Glomerular visceral epithelial cell (primary cell): ENCODE data around the gene ATP8A1.

Experiments
- DNase-seq: peaks from one replicate; pipeline ENCODE4 v3.0.0-alpha.2; 2016; ENCODE audit errors: extremely low spot score

ATP8A1 gene

GRCh38 chr4:42626629-42627146, 30.2 kb downstream of the ATP8A1 start:
- no peak for DNase-seq

- no peak for DNase-seq
Observed at GRCh38 chr4:42625329-42625728, 31.6 kb downstream of the ATP8A1 start.

DNA sequence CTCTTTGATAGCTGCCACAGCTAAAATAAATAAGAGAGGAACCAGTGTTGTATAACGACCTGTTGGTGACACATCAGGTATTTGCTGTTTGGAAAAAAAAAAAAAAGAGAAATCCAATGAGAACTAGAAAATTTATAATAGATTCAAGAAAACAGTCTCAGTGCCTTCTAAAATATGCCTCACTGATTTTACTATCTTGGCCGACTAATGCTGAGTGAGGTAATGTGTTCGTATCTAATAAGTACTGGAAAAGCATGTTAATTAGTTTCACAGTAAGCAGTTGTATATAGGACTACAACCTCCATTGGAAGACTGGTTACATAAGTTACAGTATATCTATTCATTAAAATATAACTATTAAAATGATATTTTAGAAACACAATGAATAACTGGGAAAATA, 32.4 kb downstream of the ATP8A1 start:
- no peak for DNase-seq

- DNase-seq: no peak
Observed at GRCh38 chr4:42618023-42618422, 38.9 kb downstream of the ATP8A1 start.

- no peak for DNase-seq
Observed at GRCh38 chr4:42617030-42617429, 39.9 kb downstream of the ATP8A1 start.

- no peak for DNase-seq
Observed at GRCh38 chr4:42616572-42616971, 40.3 kb downstream of the ATP8A1 start.

DNA sequence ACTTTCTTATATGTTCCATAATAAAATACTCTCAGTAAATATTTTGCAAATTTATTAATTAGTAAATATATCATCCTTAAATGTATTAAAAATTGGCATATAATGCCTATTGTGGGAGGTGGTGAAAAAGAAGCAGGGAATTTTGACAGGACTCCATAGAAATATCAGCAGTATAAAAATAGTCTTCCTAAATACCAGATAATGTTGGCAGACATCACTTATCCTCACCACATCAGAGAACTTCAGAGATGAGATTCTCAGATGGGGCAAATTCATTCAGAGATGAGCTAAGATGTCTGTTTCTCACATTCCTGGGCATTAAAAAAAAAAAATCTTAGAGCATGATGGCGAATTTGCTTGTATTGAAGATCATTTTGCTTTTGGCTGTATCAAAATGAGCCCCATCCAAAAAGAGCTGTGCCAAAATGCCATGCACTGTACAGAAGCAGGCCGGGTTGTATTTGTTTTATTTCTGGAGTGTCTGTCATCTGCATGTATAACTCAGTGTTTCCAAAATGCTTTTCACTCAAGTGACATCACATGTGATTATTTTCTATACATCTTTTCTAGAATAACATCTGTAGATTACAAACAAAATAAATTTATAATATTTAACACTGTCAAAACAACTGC, 41.7 kb downstream of the ATP8A1 start:
- no peak for DNase-seq

- DNase-seq: no peak
Observed at GRCh38 chr4:42612898-42613297, 44.0 kb downstream of the ATP8A1 start.

DNA sequence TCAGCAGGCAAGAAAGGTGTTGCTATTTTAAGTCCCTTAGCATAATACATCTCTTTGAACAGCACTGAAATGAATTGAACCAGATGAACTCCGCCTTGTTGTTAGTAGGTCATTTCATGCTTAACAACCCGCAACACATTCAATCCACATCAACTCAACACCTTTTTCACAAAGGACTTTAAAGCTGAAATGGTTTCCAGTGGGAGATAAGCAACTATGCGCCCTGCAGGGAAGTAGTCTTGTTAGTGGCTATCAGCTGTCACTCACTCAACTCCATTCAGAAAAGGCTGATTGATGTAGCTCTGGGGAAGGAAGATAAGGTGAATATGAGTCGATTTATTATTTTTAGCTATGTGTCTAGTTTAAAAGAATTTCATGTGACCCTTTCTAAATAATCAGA, 46.0 kb downstream of the ATP8A1 start:
- no peak for DNase-seq

DNA sequence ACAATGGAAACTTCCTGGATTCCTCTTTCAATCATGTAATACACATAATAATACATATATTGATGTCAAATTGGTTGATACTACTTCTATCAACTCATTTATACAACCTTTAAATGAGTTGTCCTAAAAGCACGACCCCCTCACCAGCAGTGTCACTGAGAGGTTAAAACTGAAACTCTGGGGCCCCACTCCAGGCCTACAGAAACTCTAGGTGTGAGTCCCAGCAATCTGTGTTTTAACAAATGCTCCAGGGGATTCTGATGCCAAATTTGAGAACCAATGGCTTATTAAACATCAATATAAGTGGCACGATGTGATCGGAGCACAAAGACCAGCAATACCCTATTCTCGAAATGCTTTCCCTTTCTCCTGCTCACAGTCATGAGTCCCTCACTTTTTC, 47.9 kb downstream of the ATP8A1 start:
- no peak for DNase-seq

DNA sequence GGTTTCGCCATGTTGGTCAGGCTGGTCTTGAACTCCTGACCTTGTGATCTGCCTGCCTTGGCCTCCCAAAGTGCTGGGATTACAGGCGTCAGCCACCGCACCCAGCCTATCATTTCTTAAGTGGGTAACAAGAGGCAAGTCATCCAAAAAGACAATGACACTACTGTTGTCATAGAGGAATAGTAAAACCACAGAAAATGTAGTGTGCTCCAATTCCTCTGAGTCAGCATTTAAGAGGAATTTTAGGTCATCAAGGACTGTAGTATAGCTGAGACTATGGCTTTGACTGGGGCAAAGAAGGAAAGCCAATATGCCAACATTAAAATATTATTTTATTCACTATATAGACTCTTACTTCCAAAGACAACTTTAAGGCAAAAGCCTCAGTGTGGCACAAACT, 48.4 kb downstream of the ATP8A1 start:
- no peak for DNase-seq

DNA sequence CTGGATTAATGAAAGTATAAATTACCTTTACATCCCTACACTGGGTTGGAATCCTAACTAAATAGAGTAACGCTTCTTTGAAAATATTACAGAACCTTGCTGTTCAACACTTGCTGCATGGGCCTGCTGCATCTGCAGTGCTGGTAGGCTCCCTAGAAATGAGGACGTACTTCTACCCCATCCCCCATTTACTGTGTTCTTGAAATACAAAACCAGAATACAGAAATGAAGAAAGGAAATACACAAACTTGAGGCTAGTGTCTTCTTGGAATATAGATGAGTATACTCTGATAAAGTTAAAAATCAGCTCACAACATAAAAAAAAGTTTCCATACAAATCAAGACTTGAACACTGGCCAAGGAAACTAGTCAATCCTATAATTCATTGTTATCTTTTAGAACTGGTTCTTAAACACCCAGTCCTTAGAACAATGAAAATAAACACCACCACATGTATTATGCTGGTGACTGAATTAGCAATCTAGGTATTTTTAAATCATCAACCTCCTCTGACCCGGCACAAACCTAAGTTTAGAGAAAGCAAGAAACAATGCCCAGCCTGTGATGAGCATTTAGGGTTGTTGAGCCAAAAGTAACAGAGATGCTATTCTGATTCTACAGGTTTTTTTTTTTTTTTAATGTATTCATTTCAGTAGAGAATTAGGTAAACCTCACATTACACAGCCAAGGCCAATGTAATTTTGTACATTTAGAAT, 49.7 kb downstream of the ATP8A1 start:
- DNase-seq: no peak

DNA sequence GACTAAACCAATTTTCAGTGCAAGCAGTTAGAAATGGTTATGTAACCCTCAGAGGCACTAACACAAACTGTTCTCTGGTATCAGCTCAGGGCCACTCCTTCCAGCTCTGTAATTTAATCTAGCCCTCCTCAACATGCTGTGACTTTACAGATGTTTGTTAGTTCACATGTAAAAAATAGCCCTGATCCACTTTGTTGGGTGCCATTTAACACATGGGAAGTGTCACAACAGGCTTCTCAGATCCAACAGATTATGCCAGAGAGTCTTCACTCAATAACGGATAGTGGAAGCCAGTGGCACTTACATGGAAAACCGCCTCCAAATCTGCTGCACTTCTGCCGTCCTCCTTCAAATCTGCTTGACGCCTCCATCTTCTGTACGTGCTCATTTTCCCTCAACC, 51.6 kb downstream of the ATP8A1 start:
- no peak for DNase-seq

GRCh38 chr4:42603862-42604261, 53.0 kb downstream of the ATP8A1 start:
- no peak for DNase-seq

GRCh38 chr4:42600578-42600977, 56.3 kb downstream of the ATP8A1 start:
- DNase-seq: no peak

DNA sequence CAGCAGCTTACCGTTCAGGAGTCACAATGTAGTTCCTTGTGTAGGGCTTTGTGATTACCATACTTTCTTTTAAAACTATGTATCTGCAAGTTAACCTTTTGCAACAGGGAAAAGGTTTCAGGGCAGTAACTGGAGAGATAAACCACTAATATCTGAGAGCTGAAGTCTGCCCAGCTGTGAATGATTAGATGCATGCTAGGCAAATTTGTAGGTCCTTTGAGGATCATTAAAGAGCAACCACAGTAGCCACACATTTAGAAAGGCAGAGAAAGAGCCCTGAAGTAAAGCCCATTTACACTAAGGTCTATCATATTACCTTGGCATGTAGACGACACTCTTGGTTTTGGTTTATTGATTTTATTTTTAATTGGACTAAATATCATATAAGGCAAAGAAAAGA, 60.0 kb downstream of the ATP8A1 start:
- DNase-seq: no peak

DNA sequence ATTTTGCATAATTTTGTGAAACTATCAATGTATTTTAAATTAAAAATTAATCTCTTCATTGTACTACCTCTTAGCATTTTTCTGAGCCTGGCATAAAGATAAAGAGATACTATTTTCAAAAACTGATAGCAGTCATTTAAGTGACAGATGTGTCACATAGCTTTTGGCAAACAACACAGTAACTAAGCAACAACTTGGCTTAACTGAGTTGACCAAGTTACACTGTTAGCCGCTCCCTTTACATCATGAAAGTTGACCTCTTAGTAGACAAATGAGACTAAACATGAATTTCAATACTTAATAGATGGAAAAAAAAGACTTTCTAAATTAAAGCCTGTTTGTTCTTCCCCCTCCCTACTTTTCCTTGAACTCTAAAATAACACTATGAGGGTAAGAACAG, 62.0 kb downstream of the ATP8A1 start:
- DNase-seq: no peak

DNA sequence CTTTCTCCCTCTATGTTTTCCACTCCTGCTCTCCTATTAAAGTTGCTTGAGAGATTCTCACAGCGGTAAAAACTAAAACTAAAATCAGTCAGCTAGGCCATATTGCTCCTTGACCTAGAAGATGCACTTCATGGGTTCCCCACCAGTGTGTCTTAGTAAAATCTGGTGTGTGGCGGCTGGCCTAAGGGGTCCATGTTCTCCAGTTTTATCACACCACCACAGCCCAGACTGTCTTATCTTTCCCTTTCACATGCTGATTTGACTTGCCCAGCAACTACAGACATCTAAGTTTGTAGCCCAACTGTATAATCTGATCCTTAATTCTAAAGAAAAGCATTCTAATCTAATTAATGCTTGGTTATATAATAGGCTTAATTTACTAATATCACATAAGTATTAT, 68.0 kb downstream of the ATP8A1 start:
- no peak for DNase-seq

GRCh38 chr4:42586775-42587174, 70.1 kb downstream of the ATP8A1 start:
- no peak for DNase-seq

DNA sequence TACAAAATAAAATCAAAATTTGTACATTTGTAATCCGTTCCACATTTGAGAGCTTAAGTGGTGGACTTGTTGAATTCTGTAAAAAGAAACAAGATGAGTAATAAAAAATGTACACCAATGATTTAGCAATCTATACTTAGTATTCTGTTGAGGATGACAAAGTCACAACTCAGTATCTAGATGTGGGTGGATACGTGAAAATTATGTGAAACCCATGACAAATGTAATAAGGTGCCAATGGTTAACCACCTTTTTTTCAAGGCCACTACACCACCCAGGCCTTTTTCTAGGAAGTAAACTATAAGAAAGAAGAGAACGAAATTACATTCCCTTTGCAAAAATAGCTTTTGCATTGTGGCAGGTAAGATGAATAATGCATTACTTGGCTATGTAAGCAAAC, 77.0 kb downstream of the ATP8A1 start:
- DNase-seq: no peak

DNA sequence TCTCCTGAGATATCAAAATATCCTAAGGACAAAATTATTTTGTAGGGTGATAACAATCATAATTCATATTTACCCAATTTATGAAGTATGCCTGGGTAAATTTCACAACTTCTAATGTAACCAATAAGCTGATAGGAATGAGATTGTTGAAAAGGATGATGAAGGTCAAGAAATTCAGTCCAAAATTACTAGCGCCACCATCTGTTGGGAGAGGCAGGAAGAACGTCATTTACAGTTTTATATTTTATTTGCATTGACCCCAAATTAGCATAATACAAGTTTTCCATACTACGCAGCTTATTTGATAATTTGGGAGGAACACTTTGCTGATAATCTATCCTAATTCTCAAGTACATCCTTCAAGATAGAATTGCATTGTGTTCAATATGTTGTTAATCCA, 78.7 kb downstream of the ATP8A1 start:
- no peak for DNase-seq

DNA sequence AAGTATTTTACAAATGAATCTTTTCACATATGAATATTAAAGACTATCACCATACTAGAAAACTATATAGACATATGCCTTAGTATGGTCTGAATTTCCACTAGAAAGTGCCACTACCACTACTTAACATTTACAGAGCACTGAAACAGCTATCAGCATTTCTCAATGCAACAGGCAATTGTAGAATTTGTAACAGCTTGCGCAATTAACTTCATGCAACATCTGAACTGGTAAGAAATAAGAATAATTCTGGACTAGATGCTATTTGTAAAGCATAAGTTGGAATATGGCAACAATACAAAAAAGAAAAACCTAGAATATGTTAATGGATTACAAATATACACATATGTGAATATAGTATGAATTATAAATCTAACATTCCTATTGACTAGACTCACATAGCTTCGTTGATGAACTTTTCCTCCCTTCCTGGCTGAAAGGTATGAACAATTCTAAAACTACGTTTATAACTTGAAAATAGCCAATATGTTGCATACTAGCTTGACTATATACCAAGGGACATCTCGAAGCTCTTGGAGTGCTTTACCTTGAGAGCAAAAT, 82.0 kb downstream of the ATP8A1 start:
- no peak for DNase-seq

- no peak for DNase-seq
Observed at GRCh38 chr4:42573249-42573648, 83.7 kb downstream of the ATP8A1 start.
